GM19043 (cell line): Measurements from ENCODE around the gene ITPK1.

Source experiments
- ATAC-seq: cut with Tn5 transposase; IDR thresholded peaks from one replicate; pipeline ENCODE4 v1.9.1; 2021; ENCODE audit warnings: low read depth; ENCODE audit not compliant: unreplicated experiment

ITPK1 gene

DNA sequence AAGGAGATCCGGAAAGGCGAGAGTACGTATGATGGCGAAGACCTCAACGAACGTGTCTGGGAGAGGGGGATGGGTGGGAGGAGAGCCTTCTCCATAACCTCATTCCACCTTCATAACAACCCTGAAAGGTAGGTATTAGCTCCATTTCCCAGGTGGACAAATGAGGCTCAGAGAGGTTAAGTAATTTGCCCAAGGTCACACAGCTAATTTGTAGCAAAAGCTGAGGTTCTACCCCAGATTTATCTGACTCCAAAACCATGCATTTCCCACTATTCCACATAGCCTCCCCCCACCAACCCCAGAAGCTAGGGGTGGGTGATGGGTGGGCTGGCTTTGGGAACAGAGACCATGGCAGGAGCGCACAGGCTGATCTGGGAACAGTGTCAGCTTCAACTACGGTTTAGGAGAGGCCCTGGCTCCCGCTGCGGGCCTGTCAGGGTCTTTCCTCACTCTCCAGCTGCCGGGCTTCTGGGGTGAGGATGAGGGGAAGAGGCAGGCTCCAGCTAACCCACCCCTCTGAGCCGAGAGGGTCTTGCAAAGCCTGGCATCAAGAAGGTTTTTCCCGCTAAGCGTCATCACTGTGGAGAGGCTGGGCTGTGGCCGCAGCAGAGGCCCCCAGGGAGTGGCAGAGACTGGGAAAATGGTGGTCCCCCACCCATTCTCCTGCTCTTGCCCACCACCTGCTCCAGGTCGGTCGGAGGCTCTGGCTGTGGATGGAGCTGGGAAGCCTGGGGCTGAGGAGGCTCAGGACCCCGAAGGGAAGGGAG is 183.9 kb downstream of the ITPK1 start:
- no peak for ATAC-seq

DNA sequence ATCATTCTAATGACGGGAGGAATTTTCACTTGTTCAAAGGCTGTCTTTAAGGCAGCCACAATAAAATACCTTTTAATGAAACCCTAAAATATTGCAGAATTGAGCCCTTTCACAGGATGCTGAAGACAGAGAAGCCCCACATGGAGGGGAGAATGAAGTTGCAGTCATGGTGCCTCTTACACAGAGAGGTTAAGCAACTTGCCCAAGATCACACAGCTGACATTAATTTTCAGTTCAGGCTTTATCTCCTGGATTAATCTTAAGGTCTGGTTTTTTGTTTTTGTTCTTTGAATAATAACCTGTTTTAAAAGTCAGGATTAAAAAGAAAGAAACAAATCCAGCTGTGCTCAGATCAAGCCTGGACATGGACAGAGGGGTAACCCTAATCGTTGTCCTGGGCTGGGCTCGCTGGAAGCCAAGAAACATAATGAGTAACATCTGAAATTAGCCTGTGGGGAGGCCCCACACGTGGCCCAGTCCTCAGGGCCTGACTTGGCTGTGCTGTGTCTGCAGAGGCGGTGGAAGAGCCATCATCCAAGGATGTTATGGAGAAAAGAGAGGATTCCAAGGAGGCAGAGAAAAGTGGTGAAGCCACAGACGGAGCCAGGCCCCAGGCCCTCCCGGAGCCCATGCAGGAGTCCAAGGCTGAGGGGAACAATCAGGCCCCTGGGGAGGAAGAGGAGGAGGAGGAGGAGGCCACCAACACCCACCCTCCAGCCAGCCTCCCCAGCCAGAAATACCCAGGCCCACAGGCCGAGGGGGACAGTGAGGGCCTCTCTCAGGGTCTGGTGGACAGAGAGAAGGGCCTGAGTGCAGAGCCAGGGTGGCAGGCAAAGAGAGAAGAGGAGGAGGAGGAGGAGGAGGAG is 184.8 kb downstream of the ITPK1 start:
- ATAC-seq: no peak

DNA sequence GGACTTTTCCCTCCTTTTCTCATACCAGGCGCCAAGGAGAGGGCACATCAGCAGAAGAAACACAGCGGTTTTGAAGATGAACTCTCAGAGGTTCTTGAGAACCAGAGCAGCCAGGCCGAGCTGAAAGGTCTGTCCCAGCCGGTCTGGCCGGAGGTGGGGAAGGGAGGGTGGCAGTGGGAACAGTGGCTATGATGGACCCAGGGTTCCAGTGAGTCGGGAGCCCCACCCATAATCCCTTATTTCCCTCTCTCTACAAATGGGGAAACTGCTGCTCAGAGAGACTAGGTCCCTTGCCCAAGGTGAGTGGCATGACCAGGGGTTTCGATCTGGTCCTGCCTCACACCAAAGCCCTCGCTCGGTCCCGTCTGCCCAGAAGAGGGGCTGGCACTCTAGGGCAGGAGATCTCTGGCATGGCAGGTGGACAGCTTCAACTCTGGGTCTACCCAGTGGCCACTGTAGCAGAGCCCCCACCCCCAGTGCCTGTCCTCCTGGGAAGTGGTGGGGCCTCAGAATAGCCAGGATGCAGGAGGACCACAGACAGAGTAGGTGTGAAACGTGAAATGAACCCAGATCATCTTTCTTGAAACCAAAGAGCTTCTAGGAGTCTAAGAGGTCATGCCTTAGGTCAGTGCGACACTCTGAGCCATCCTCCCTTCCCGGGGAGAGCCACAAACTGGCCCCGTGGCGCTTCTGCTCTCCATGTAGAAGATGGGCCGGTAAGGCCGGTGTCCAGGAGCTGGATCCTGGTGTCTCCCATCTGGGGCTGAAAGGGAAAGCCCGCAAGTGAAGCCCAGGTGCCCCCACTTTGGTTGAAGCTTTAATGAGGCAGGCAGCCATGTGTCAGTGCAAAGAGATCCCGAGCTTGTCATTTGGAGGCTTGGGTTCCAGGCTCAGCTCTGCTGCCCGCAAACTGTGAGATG is 185.8 kb downstream of the ITPK1 start:
- no peak for ATAC-seq

DNA sequence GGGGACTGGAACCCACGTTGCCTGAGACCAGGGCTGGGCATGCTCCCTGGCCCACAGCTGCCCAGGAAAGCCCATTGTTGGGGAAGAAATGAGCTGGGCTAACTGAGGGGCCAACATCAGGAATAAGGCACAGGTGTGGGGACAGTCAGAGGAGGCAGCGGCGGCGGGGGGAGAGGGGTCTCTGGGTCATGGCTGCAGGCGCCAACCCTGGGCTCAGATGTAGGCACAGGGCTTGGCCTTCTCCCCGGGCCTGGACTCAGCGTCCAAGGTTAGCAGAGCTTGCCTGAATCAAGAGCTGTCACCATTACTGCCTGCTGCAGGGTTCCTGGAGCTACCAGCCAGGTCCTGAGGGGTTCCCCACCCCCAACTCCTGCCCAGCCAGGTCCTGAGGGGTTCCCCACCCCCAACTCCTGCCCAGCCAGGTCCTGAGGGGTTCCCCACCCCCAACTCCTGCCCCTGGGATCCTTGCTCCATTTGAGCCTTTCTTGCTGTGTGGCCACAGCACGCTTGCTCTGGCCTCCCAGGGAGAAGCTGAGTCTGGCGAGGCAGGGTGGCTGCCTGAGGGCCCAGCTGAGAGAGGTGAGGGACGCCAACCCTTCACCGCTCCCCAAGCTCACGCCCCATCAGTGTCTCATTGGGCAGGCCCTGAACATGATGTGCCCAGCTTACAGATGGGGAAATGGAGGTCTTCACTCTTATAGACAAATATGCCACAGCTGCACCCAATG is 186.6 kb downstream of the ITPK1 start:
- no peak for ATAC-seq

DNA sequence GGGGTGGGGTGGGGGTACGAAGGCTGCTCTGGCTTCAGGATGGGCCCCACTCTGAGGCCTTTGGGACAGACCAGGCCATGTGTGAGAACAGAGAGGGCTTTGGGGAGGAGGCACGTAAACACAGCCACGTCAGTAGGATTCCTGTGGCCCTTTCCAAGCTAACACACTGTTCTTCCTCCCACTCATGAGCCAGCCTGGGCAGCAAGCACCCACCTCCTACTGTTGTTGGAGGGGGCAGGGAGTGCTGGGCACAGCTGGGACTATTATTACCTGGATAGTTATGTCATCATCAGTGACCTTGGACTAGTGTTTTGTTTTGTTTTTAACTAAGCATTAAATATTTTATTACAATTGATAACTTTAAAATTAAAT is 187.5 kb downstream of the ITPK1 start:
- ATAC-seq: no peak

DNA sequence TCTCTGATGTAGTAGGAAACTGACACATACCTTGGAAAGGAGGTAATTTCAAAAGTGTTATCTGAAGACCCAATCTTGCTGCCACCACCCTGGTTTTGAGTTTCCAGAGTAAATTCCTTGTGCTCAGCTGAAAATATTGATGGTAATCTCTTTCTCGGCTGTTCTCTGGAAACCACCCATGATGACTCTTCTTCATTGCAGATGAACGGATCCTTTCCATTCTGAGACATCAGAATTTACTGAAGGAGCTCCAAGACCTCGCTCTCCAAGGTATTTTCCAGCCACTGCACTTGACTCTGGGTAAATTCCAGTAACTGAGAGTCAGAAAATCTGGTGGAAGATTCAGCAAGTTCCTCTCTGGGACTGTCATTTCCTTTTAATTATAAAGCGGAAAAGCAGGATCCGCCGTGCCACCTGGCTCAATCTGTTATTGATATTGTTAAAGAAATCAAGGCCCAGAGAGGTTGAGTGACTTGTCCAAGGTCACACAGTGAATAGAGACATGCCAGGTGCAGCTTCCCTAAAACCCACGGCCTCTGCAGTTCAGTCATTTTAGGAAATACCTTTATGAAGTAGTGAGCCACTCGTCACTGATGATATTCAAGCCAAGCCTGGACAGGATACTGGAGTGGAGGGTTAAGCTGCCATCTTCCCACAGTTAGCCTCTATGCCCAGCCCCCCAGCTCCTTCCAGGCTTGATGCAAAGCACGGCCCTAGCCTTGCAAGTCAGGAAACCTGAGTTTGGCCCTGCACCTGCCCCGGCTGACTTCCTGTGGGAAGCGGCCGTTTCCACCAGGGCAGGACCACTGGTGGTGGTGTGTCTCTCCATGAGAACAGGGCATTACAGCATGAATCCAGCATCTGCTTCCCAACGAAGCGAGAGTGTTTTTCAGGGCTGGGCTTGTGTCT is 188.1 kb downstream of the ITPK1 start:
- no peak for ATAC-seq

DNA sequence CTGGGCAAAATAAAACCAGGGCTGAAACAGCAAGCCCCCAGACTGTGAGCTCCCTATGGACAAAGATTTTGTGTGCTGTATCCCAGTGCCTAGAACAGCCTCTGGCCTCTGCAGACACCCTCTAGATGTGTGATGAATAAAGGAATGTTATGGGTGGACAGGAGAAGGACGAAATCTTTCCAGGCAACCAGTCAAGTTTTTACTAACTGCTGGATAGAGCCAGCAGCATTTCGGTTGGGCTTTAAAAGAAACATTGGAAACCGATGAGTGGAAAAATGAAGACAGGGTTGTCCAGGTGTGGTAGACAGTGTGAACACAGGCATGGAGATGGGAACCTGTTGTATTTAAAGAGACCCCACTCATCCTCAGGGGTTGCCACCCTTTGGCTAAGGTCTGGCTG is 188.8 kb downstream of the ITPK1 start:
- no peak for ATAC-seq

DNA sequence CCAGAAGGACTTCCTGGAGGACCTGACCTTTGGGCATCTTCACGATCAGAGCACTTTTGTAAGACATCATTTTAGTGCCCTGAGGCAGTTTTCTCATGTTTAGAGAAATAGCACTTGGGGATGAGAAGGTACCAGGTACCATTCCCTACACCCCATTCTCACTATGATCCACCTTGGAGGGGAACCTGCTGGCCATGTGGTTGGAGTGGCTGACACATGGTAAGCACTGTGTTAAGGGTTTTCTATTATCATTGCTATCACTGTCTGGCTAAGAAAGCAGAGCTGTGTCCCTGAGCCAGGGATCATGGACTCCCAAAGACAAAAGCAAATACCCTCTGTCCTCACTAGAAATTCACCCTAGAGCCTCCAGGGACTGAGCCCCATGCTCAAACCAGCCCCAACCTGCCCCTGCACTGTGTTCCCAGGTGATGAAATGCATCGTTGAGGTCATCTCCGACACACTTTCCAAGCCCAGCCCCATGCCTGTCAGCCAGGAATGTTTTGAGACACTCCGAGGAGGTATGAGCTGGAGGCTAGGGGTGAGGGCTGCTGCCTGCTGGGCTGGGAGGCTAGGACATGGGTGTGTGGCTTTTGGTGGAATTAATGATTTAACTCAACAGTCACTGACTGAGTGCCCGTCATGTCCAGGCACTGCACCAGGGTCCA is 189.4 kb downstream of the ITPK1 start:
- no peak for ATAC-seq

DNA sequence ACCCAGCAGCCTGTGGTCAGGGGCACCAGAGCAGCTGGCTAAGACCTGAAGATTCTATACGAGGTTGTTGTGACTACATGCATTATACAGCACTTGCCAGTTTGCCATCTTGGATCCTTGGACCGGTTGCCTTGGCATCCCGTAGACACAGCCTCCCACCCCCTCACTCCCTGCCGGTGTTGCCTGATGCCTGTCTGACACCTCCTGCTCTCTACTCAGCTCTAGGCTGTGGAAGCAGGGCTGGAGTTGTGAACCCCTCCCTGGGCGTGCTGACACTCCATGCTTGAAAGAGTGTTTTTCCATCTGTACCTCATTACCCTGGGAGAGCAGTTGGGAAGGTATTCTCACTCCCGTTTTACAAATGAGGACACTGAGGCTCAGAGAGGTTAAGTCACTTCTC is 190.3 kb downstream of the ITPK1 start:
- no peak for ATAC-seq

DNA sequence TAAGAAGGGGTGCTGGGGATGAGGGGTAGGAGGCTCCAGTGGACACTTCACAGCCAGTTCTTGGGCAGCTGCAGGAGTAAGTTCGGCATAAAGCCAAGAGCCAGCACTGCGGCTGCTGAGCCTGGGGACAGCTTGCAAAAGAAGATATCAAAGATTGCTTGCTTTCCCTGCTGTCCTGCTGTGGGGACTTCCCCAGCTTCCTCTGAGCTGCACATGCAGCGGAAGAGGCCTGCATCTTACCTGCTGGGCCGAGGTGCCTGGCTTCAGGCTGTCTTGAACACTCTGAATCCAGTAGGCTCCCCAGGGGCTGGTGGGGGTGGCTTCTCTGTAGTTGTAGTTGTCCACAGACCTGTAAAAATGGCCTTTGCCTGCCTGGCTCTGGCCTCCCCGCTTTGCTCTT is 191.5 kb downstream of the ITPK1 start:
- ATAC-seq: no peak

DNA sequence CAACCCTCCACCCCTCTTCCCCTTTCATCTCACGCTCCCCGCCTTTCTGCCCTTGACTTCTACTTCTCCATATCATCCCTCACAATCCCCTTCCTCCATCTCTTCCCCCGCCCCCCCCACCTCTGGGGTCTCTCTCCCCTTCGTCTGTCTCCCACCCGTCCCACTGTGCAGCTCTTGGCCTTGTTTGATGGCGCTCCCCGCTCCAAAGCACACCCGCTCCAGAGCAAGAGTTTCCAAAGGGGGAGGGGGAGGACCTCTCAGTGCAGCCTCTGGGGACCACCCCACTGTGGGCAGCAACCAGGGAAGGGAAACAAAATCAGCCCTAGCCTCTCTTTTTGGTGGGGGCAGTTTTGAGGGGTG is 192.0 kb downstream of the ITPK1 start:
- no peak for ATAC-seq

DNA sequence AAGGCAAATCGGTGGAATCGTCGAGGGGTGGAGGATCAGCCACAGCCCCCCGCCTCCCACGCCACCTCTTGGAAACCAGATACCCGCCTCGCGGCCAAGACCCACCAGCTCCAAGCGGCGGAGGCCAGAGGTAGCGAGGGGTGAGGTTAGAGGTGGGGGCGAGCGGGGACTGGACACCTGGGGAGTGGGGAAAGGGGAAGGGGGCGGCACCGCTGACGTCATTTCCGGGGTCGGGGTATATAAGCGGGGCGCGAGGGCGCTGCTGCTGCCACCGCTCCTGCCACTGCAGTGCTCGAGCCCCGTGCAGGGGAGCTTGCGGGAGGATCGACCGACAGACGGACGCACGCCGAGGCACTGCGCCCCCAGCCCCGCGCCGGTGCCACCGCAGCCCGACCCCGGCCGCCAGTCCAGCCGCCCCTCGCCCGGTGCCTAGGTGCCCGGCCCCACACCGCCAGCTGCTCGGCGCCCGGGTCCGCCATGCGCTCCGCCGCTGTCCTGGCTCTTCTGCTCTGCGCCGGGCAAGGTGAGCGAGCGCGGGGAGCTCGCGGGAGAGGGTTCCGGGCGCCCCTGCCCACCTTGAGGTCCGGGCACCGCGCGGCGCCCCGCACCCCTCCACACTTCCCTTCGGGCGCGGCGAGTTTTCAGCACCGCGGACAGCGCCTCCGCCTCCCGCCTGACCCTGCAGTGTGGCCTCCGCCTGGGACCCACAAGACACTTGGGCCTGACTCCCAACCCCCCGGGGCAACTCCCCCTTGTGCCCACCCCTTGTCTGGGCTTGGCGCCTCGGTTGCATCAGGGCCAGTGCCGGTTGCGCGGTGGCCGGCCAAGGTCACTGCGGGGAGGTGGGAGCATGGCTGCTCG is 192.6 kb downstream of the ITPK1 start, which contains the start of gene CHGA:
TSS of gene CHGA (plus strand) at position 268 of the 861 bp plus-strand sequence. CDS start at position 478, 210 bp downstream.
- no peak for ATAC-seq

DNA sequence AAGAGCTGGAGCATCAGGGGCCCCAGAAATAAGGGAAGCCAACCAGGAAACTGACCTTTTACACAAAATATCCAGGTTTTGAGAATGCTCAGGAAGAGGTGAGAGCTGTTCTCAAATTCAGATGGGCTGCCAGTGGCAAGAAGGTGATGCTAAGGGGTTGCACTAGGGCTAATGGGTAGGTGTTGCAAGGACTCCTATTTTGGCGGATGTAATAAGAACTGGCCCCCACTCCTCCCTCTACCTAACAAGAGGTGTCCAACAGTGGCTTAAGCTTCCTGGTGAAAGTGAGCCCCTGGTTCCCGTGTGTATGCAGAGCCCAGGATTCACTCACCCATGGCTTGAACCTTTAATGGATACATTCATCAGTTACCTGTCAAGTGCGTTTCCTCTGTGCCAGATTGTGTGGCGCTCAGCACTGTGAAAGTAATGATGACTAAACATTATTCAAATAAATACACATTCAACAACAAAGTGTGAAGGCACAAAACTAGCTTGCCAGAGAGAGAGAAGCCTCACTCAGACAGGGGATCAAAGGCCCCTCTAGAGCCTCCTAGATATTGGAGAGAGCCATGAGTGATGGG is 193.5 kb downstream of the ITPK1 start:
- ATAC-seq: no peak

DNA sequence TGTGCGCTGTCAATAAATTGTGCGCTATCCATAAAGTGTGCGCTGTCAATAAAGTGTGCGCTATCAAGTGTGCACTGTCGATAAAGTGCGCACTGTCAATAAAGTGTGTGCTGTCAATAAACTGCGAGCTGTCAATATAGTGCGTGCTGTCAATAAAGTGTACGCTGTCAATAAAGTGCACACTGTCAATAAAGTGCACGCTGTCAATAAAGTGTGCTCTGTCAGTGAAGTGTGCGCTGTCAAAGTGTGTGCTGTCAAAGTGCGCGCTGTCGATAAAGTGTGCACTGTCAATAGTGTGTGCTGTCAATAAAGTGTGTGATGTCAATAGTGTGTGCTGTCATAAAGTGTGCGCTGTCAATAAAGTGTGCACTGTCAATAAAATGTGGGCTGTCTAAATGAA is 195.7 kb downstream of the ITPK1 start:
- no peak for ATAC-seq

DNA sequence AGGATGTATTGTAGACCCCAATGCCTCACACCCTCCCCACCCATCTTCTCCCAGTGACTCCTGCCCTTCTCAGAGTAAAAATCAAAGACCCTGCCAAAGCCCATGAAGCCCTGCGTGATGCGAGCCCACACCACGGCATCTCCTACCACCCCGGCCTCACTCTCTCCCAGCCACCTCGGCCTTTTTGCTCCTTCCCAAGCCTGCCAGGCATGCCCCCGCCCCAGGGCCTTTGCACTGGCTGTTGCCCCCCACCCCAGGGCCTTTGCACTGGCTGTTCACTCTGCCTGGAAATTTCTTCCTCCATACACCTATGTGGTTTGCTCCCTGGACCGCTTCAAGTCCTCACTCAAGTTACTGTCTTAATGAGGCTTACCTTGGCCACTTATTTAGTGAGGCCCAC is 197.8 kb downstream of the ITPK1 start:
- ATAC-seq: no peak

DNA sequence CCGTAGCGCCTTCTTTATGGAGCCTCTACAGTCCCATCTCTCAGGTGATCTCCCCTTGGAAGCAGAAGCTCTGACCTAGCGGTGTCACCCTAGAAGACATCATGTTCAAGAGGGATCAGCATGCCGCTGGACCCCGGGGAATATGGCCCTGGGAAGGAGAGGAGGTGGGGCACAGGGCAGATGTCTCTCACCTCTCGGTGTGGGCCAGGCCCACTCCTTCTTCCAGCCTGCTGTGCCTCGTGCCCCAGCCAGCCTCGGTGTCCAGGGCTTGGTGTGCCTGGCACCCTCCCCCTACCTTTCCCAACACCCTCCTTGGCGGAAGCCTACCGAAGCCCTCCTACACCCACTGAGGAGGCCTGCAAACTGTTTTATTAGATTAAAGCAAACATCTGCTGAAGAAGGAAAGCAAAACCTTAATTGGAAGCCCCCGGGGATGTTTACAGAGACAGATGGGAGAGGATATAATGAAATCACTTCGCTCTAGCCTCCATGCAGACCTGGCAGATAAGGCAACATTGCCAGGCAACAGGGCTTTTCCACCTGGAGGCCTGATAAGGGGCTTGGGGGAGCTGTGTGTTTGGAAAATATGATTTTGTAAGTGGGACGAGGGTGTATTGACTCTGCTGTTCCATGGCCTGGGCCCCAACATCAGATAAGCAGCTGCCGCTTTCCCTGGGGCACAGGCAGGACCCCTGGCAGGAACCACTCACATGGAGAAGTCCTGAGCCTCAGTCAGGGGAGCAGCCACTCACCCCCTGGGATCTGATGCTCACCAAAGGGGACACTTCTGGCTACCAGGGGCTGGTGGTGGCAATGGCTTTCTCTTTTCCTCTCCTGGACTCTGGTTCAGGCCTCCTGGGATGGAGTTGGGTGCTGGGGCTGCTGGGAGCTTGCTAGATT is 198.4 kb downstream of the ITPK1 start:
- ATAC-seq: no peak
